T-cell (primary cell): ENCODE measurements around the gene SLC25A14. TPM values are rescaled to one million over a fixed set of nuclear protein-coding genes. Genes with fewer than 3 reads are reported as not detected.

Source experiments
- total RNA-seq, 35 experiments: library from RNA in 6 of 35; stranded (reverse) in 6 of 35; fragments of 120-200 nt in 1 of 35; gene quantifications; one replicate each; pipeline versions ENCODE4 v1.2.1 to v1.2.4 and lab custom pipeline; 2013 to 2026

Gene SLC25A14
- total RNA-seq, 5 donors from 2014 or later (not counting 1 experiment from before 2014, with no cell fraction given), result 12.4 to 16.1 (median 12.9) TPM

Other genes starting within 250 kb of the SLC25A14 start
- 10 to 100 TPM; 30.0 to 35.6 (median 30.6) TPM for gene ELF4, start 229.4 kb upstream of the SLC25A14 start, total RNA-seq
- gene AIFM1, start 174.1 kb upstream of the SLC25A14 start, total RNA-seq, result 10 to 100 TPM; 11.2 to 25.0 (median 23.6) TPM
- 10 to 100 TPM in 3 of 5 donors, 1 to 10 TPM in 2; 4.4 to 16.6 (median 13.9) TPM for gene RAB33A, start 168.0 kb upstream of the SLC25A14 start, total RNA-seq
- 1 to 10 TPM; 3.6 to 7.0 (median 4.5) TPM for gene ZNF280C, start 71.0 kb upstream of the SLC25A14 start, total RNA-seq
- gene GPR119, start 45.8 kb downstream of the SLC25A14 start, total RNA-seq, result not detected
- gene RBMX2, start 62.1 kb downstream of the SLC25A14 start, total RNA-seq, result 10 to 100 TPM; 18.6 to 20.8 (median 20.2) TPM